GM12875 (cell line): ENCODE data around the gene USB1.

Experiments
- H3K4me3 ChIP-seq: one replicate; pipeline ENCODE4 v1.5.1; 2011; ENCODE audit warnings: low read depth, low read length, control low read depth
- CTCF ChIP-seq: IDR thresholded peaks from 2 replicates; pipeline ENCODE4 v1.5.1; 2011; ENCODE audit warnings: low read depth, mild to moderate bottlenecking, control low read depth, inconsistent platforms, low read length, moderate library complexity, borderline replicate concordance; ENCODE audit not compliant: insufficient read depth

The USB1 gene

GRCh38 chr16:58062821-58063220 lies 61.6 kb downstream of the USB1 start:
- TF ChIP-seq CTCF: no peak

GRCh38 chr16:58063377-58064076 lies 62.3 kb downstream of the USB1 start:
- no peak for TF ChIP-seq CTCF
- H3K4me3 ChIP-seq: no peak overlapping the region

More at GRCh38 chr16:58062821-58063220, 61.6 kb downstream of the USB1 start:
- no peak overlapping the region for H3K4me3 ChIP-seq

- H3K4me3 ChIP-seq: no peak overlapping the region
These were observed 69.4 kb downstream of the USB1 start for GRCh38 chr16:58070585-58070984.

More at GRCh38 chr16:58070585-58070984, 69.4 kb downstream of the USB1 start:
- TF ChIP-seq CTCF: no peak
